Measurements from ENCODE around the gene CADM2. TPM values are rescaled to one million over a fixed set of nuclear protein-coding genes. Genes with fewer than 3 reads are reported as not detected.

Gene CADM2
- total RNA-seq, 1 donor: 2.2 TPM

- H3K4me3 ChIP-seq (ENCODE audit: low read depth, low read length): no peak overlapping the region
- no peak for TF ChIP-seq CTCF (IDR thresholded peaks at IDR 0.05; ENCODE audit: insufficient read depth, low read length)
- no peak for DNase-seq (ENCODE audit: low read depth)
Observed at GRCh38 chr3:86073799-86074198, 1115.0 kb downstream of the CADM2 start.

- no peak for TF ChIP-seq CTCF (IDR thresholded peaks at IDR 0.05; ENCODE audit: insufficient read depth, low read length)
- no peak for DNase-seq (ENCODE audit: low read depth)
- no peak overlapping the region for H3K4me3 ChIP-seq (ENCODE audit: low read depth, low read length)
Observed at GRCh38 chr3:86087160-86087871, 1128.5 kb downstream of the CADM2 start.

GRCh38 chr3:86104154-86104553, 1145.4 kb downstream of the CADM2 start:
- no peak for TF ChIP-seq CTCF (IDR thresholded peaks at IDR 0.05; ENCODE audit: insufficient read depth, low read length)
- DNase-seq (ENCODE audit: low read depth): no peak
- no peak overlapping the region for H3K4me3 ChIP-seq (ENCODE audit: low read depth, low read length)

GRCh38 chr3:86109434-86109833, 1150.6 kb downstream of the CADM2 start:
- TF ChIP-seq CTCF (IDR thresholded peaks at IDR 0.05; ENCODE audit: insufficient read depth, low read length): no peak
- no peak for DNase-seq (ENCODE audit: low read depth)
- H3K4me3 ChIP-seq (ENCODE audit: low read depth, low read length): no peak overlapping the region

Small RNAs within 50 kb of the gene (small RNA-seq; reads per million reads assigned to genes)
- not detected for gene MIR5688
